Fibroblast of skin of abdomen (primary cell): Measurements from ENCODE around the gene TRMT6.

Source experiments
- DNase-seq: peaks from one replicate; pipeline ENCODE4 v3.0.0-alpha.2; 2013

The TRMT6 gene

GRCh38 chr20:5947276-5947675, 3.1 kb downstream of the TRMT6 start:
- DNase-seq, result no peak

GRCh38 chr20:5945963-5946362, 4.4 kb downstream of the TRMT6 start:
- DNase-seq, result peak; percentile 75

GRCh38 chr20:5938456-5939029, 11.8 kb downstream of the TRMT6 start:
- no peak for DNase-seq

- no peak for DNase-seq
Observed at GRCh38 chr20:5936238-5936637, 14.1 kb downstream of the TRMT6 start.

- DNase-seq, result no peak
Observed at GRCh38 chr20:5935384-5935783, 14.9 kb downstream of the TRMT6 start.

- no peak for DNase-seq
Observed at GRCh38 chr20:5933802-5934436, 16.4 kb downstream of the TRMT6 start.

GRCh38 chr20:5932796-5933195, 17.5 kb downstream of the TRMT6 start:
- no peak for DNase-seq

- no peak for DNase-seq
Observed at GRCh38 chr20:5931411-5931810, 18.9 kb downstream of the TRMT6 start.

GRCh38 chr20:5928836-5929715, 21.3 kb downstream of the TRMT6 start:
- no peak for DNase-seq

- no peak for DNase-seq
Observed at GRCh38 chr20:5927749-5928462, 22.4 kb downstream of the TRMT6 start.

GRCh38 chr20:5925551-5925950, 24.8 kb downstream of the TRMT6 start:
- DNase-seq, result no peak

GRCh38 chr20:5923493-5923892, 26.8 kb downstream of the TRMT6 start:
- DNase-seq, result no peak

GRCh38 chr20:5920581-5920980, 29.8 kb downstream of the TRMT6 start:
- DNase-seq, result no peak

GRCh38 chr20:5919626-5920544, 30.4 kb downstream of the TRMT6 start:
- DNase-seq, result no peak

GRCh38 chr20:5918856-5919625, 31.3 kb downstream of the TRMT6 start:
- peak; percentile 15 for DNase-seq

GRCh38 chr20:5914859-5915258, 35.5 kb downstream of the TRMT6 start:
- no peak for DNase-seq

- no peak for DNase-seq
Observed at GRCh38 chr20:5913166-5913565, 37.2 kb downstream of the TRMT6 start.

- no peak for DNase-seq
Observed at GRCh38 chr20:5910186-5910585, 40.1 kb downstream of the TRMT6 start.

GRCh38 chr20:5908981-5909380, 41.4 kb downstream of the TRMT6 start:
- no peak for DNase-seq

GRCh38 chr20:5900908-5901307, 49.4 kb downstream of the TRMT6 start:
- no peak for DNase-seq

GRCh38 chr20:5899444-5899843, 50.9 kb downstream of the TRMT6 start:
- no peak for DNase-seq
